Cerebellar nuclear complex (tissue), 1 donor: ENCODE data around the gene CYRIA.

Experiments
- DNase-seq, 2 experiments: peaks; one replicate each; lab custom pipeline; 2025; lab: John Stamatoyannopoulos, UW

CYRIA gene

DNA sequence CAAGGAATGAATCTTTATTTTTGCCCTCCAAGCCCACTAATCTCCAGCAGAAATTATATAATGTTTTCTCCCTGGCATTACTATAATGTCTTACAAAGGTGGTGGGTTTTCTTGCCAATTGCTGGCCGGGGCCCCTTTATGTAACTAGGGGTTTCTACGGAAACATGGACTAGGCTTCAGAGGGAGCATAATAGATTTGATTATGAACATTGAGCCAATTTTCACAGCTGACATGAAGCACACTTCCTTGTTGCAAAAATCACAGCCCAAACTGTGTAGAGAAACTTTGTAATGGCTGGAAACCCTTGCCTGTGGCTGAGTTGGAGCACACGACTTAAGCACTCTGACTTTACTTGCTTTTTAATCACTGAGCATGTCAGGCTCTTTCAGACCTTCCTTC is 3.8 kb upstream of the CYRIA start:
- DNase-seq: no peak

DNA sequence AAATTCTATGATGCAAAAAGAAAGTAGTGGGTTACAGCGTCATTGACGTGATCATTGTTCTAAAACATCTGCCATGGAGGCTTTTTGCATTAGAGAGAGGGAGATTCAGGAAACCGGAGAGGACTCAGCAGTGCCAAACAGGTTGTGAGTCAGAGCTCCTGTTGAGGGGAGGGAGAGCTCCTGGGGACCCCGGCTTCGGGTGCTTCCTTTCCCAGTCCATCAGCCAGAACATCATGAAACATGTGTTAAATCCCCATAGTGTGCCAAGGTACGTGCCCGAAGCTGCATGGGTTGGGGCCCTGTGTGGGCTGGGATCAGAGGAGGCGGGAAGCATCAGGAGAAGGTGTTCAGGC is 791 bp upstream of the CYRIA start:
- no peak for DNase-seq

DNA sequence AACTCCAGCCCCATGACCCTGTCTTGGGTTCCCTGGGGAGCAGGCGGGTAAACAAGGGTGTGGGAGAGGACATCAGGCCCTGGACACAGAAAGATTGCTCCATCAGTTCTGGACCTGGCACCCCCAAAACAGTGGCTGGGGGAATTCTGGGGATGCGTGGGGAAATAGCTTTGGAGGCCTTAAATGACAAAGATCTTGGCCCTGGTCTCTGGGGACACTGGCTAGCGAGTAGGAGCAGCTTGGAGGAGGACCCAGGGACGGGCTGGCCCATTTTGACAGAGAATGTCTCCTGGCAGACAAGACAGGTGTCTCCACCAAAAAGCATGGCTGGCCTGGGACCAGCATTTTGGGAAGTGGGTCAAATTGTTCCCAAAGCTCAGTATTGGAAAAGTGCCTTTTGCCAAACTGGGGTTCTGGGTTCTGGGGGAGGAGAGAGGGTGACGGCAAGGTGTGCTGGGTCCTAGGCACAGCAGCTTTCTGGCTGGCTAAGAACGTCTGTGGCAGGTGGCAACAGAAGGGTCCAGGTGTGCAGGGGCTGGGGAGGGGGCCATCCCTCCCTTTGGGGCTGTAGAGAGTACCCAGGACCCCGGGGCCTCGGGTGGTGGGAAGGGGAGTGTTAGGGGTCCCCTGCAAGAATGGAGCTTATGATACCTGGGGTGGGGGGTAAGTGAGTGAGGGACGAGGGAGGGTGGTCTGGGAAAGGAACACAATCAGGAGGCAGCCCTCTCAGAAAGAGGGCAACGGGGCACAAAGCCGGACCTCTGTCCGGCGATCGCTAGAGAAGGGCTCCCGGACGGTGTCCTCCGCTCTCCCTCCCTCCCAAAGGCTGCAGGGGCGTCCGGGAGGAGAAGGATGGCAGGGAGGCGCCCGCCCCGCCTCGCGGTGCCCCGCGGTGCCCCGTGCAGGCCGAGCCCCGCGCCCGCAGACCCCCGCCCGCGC is 556 bp downstream of the CYRIA start:
- DNase-seq: peak in 1 of 2 experiments; percentile 17

DNA sequence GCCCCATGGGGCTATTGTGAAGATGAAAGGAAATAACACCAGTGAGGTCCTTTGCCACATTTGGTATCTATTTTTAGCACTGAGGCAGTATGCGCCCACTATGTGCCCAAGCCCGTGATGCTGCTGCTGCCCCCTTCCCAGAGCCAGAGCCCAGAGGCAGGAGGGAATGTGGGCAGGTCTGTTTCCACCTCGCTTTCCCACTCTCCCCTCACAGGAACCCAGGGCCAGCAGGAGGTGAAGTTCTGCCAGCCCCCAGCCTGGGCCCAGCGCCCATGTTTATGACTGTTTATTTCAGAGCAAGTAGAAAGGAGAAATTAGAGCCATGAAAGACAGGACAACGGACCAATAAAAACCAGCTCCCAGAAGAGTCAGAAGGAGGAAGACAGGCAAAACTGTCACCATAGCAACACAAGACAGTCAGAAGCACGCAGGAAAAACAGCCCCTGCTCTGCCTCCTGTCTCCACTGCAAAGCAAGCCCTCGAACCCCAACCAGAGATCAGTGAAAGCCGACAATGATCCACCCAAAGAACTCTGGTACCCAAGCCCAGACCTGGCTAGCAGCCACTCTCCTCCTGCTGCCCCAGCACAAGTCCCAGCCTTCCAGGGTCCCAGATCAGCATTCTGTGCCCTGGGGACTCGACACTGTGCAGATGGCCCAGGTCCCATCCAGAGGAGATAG is 1.4 kb downstream of the CYRIA start:
- DNase-seq: peak; percentile 40 to 73

DNA sequence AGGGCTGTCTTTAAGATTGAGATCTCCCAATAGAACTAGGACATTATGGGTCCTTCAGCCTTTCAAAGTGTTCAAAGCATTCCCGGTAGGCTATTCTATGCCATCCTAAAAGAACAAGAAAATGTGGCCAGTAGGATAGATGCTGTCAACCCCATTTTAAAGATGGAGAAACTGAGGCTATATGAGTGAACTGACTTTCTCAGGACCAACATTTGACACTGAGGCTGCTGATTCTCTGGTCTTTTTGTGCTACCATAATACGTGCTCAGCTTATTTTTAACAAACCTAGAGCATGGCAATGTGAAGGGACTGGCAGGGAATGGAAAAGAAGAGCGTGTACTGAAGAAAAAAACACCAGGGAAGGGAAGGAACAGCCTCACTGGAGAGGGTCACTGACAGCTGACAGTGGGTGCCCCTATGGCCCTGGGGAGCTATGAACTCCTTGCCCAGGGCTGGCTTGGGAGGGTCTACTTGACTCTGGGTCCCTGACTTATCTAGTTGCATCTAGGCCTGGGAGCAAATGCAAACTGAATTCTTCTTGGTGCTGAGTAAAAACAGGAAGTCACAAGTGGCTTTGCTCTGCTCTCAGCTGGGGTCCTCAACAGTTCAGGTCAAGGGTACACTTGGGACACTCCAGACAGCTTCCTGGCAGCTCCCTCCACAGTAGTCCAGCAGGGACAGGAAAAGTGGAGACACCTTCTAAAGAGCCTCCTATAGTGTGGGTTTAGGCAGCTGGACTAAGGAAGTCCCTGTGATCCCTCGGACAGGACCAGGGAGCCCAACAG is 2.3 kb downstream of the CYRIA start:
- no peak for DNase-seq

DNA sequence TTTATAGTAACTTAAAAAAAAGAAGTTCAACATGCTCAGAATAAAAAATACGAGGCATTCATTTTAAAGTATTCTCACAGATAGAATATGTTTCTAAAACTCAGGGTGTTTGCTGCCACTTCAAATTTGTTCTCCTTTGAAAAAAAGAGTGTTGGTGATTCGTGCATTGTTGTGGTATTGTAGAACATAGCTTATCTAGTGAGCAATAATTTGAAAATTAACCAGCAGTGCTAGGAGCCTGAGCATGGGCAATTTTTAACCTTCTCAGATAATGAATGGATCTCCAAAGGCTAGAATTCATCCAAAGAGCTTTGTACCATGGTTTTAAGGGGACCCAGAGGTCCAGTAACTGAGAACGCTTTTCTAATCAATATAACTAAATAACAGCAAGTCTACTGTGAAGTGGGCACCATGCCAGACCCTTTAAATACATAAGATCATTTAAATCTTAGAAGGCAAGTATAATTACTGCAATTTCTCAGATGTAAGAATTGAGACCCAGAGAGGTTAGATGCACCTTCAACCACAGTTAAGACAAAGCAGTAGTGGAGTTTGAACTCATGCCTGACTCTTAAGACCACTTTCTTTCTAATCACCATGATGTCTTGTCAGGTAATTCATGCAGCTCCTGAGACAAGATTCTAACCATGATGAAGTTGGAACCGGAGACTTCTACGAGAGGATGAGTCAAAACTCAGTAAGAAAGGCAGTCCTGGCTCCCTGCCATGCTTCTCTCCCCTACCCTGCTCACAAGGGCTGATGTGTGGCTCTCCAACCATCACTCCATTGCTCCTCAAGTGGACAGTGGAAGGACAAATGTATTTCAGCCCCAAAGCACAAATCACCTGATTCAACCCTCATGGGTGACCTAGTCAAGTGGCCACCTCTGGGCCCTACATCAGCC is 3.4 kb downstream of the CYRIA start:
- no peak for DNase-seq

DNA sequence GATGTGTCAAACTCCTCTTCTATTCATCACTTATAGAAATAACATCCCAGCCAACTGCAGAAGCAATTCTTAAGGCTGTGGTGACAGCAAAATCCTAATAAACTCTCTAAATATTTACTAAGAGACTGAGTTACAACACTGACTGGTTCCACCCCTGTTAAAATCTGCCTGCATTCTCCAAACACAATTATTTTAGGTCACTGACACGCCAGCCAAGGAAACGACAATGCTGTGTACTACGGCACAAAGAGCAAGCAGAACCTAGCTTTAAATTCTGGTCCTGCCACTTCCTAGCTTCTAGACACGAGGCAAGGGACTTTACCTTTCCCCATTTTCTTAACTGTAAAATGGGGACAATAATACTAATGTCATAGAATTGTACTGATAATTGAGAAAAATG is 4.1 kb downstream of the CYRIA start:
- no peak for DNase-seq

DNA sequence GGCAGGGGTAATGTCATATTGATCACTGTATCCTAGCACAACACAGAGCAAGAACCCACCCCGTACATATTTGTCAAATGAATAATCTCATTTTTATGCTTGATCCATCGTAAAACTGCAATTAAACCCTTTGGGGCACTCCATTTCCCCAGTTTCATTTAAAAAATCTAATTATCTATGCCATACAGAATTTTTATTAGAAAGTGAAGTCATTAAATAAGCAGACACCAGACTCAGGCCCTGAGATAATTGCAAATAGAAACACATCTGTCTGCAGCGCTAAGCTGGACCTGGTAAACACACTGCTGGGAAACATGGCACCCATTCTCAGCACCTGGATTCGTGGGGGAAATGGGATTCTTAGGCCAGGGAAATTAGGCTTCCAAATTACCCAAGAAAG is 5.1 kb downstream of the CYRIA start:
- DNase-seq: no peak

DNA sequence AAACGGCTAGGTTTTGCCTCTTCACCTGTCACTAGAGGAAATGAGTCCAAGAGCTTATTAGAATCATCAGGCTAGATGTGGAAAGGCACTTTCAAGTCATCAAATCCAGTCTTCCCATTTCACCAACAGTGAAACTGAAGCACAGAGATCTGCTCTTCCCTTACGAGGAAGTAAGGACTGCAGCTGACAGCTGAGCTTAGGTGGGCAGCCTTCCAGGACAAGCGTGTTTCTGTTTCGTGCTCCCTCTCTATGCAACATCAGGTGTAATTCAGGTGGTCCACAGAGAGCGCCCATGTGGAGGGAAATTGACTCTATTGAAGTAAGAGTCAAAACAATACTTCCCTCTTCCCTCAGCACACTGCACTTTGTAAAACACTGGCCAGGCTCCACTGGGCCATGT is 5.5 kb downstream of the CYRIA start:
- no peak for DNase-seq

DNA sequence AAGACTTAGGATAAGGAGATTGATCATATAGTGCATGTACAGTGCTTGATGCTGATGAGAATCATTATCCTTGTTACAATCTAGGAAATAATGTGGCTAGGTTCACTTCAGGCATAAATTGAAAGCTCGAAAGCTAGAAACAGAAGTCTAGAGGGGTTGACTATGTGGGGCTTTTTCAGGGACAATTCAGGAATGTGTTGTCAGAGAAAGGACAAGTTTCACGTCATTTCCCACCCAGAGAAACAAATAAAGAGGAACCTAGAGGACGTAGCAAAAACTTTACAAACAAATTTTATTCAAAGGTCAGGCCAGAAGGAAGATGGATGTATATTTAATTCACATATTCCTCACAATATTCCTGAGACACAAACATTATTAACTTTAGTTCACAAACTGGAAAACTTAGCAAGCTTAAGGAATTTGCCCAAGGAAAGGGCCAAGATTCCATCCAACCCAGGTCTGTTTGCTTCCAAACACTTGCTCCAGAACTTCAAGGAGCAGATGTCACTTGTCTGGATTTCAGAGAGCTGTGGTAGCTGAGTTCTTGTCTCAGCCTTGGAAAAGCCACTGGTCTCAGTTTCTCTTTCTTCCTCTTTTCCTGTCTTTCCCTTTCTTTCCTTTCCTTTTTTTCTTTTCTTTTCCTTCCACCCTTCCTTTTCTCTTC is 7.4 kb downstream of the CYRIA start:
- DNase-seq: no peak

DNA sequence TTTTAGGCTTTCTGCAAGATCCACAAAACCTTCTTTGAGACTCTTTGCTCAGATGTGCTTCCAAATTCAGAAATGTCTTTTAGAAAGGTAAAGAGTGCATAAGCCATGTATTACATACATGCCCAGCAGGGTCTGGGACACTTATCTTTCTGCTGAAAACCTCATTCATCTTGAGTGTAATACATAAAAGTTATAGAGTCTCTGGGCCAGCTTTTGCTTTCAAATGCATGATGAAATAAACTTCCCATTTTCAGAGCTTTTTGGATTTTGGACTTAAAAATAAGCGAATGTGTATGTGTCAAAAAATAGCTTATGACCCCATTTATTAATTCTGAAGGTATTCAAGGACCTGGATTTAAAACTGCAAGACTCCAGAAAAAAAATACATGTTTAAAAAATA is 8.0 kb downstream of the CYRIA start:
- DNase-seq: no peak

DNA sequence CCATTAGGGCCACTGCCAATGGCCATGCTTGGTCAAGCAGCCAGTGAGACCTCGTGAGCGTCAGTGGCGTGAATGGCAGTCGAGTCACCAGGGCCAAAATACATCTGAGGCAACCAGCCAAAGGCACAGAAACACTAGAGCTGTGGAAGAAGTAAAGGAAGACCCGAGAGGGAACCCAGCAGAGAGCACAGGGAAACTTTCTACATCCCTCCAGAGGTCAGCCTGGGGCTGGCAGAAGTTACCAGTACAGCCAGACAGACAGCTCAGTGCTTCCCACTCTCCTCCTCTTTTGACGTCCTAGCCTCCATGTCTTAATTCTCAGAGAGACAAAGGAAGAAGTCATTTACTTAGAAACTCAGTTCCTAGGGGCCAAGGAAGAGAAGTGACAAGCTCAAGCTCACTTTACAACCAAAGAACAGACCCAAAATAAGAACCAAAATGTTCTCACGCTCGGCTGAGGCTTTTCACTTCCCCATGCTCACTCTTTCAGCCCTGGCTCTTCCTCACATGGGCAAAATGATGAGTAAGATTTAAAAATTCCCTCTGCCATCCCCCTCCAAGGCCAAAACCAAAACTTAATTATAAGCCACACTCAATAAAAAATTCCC is 8.7 kb downstream of the CYRIA start:
- DNase-seq: no peak

DNA sequence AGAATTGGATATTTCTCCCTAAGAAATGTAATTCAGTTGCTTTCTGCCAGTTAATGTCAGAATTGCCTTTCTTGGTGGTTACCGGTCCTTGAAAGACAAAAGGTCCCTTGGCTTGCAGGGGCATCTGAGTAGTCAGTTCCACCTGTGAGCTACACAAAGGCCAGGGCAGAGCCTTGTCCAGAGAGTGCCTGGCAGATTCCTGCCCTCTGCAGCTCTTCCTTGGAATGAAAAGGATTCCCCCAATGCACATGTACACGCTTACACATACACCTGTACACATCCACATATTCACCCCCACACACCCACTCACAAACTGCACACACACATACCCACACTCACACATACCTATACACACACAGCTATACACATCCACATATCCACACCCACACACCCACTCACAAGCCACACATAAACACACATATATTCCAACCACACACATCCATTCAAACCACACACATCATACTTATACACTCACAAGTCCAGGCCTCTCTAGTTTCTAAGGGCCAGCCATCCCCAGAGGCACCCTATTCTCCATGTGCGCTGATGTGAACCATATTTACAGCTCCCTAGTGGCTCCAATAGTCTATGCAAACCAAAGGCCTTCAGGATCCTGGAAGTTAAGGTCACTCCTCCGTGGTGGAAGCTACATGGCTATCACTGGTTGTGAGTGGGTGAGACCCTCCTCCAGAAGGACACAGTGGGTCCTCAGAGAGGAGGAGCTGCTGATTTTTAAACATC is 9.6 kb downstream of the CYRIA start:
- DNase-seq: no peak

DNA sequence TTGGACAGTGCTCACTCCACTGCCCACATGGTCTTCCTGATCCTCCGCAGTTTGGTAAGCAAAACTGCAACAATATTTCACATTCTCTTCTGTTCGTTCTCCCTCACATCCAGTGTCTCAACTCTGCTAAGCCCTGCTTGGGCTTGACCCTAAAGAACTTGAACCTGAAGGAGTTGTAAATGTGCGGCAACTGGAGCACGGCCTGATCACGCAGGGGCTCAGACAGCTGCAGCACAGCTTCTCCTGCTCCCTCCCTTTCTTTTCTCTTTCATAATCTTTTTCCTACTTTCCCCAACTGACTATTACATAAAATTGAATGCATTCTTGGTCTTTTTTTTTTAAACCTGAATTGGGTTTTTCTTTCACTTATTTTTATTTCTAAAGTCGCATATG is 10.2 kb downstream of the CYRIA start:
- DNase-seq: no peak

DNA sequence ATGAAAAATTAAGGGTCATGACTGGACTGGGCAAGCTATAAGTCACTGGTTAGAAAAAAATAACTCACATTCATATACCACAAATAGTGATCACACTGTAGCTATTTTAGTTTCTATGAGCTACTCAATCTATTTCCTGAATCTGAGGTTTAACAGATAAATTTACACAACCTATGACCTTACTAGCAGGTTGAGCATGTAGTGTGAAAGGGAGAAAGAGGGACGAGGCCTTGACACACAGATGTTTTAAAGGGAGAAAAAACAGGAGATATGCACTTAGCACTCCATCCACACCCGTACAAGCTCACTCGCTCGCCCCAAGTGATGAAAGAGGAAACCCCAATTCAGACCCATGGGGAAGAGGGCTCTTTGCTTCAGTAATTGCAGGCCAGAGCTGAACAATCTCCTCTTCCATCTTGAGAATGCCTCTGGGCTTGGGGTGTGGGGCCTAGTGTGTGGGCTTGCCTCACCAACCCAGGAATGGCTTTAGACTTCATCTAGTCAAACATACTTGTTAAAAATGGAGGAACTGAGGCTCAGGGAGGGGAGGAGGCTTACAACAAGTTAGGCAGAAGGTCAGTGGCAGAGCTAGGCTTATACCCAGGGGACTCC is 10.7 kb downstream of the CYRIA start:
- DNase-seq: no peak

DNA sequence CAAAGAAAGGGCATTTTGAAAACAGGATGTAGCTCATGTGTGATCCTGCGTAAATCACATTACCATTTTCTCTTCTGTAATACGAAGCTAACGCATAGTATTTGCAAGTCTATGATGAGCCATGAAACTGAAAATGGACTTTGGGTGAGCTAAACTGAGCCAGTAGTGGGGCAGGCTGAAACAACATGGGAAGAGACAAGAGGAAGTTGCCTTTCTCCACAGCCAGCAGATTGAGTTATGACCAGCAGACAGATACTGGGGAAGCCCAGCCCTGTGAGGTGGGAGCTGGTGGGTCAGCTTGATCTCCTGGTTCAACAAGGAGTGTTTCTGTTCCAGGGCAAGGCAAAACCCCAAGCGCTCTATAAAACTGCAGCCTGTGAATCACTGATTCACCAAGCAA is 11.8 kb downstream of the CYRIA start:
- DNase-seq: no peak

DNA sequence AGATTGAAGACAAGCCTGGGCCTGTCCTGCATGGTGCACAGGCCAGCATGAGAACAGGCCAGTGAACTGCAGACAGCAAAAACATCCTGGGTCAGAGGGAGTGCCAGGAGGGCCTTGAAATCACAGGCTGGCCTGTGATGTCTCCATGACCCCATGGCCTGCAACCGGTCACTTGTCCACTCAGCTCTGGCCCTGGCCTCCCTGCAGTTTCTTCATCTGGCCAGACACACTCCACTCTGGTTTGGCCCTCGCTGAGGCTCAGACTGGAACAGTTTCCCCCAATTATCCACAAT is 12.6 kb downstream of the CYRIA start:
- DNase-seq: no peak

DNA sequence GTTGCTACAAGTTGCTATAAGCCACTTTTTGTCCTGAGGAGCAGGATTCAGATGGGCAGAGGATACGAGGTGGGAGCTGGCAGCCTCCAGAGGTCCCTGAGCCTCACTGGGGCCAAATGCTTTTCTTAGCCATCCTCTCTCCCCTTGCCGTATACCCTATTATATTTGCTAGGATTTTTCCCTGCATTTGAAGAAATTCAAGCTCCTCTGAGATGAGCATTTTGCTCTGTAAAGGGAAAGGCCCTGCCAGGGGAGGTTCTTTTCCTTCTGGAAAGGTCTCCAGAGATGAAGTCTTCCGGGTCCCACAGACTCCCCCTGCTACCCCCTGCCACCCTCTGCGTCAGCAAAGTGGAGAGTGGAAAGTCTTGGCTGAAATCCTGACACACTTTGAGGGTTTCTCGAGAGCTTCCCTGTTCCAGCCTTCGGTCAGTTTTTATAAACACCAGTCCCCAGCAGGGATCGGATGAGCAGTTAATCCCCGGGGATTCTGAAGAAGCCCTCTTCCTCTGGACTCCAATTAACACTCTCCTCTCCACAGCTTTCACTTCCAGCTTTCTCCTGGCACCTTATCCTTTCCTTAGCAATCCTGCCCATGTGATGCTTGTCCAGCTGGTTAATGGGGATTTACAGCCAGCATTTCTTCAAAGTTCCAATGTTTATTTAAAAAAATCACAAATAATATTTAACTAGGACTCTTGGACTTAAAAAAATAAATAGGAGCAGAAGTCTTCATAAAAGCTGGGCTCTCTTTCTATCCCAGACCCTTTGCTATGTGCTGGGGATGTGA is 13.1 kb downstream of the CYRIA start:
- no peak for DNase-seq
